ENCODE results near the gene CLCA2. TPM values are rescaled to one million over a fixed set of nuclear protein-coding genes. Genes with fewer than 3 reads are reported as not detected.

Gene CLCA2
- total RNA-seq, 1 donor from 2014 or later = 0.11 TPM

DNA sequence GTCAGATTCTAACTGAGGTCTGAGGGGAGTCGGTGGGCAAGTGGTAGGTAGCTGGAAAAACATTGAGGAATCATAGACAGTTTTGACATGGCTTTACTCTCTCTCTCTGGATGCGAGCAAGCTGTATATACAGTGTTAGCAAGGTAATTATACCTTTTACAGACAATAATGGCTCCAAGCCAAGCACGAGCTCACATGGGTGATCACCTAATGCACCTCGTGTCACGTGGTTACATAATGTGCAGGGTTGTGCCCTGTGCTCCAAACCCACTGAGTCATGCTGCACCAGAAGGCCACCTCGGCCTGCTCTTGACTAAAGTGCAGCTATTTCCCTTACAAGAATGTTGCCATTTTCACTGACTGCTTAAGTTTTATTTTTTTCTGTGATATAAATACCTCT is 7.6 kb upstream of the CLCA2 start:
- H3K27ac Mint-ChIP-seq = no peak overlapping the region
- H3K27me3 Mint-ChIP-seq (ENCODE audit: low read depth) = peaks cover 2% of the 10 kb centered on the region
- no peaks in the 10 kb centered on the region for H3K9me3 Mint-ChIP-seq
- peaks cover 2% of the 10 kb centered on the region for H3K4me1 Mint-ChIP-seq
- TF ChIP-seq CTCF (IDR thresholded peaks at IDR 0.05; ENCODE audit: unreplicated experiment) = no peak
- no peak overlapping the region for H3K4me3 Mint-ChIP-seq
- DNase-seq (ENCODE audit: low spot score in 2 of 2, unreplicated experiment in 2 of 2) = no peak
- H3K36me3 Mint-ChIP-seq = no peaks in the 10 kb centered on the region

DNA sequence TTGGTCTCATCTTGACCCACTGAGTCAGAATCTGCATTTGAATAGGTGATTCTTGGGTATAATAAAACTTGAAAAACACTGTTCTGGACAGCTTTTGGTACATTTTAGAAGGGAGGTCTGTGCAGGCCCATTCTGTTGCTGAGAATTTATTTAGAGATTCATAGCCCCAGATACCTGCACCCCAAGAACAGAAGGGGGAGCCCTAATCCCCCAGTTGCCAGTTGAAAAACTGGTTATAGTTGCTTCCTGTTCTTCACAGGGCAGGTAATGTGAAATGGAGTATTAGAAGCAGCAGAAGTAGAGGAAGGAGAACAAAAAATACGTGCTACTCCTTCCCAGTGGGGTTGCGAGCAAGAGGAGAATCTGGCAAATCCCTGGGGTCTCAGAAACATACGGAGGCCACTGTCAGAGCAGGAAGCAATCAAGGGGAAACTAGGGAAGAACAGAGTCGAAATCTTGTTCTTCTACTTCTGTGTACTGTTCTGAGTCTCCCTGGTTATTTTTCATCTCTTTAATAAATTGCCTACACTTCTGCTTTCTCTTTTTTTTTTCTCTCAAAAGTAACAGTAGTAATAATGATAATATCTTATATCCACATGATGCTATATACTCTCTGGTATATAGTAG is 4.6 kb upstream of the CLCA2 start:
- no peak for TF ChIP-seq CTCF (IDR thresholded peaks at IDR 0.05; ENCODE audit: unreplicated experiment)
- Mint-ChIP-seq H3K27me3 (ENCODE audit: low read depth) (peaks cover under 1% of the 10 kb centered on the region), H3K4me3 (no peak overlapping the region), H3K9me3 (no peaks in the 10 kb centered on the region), H3K27ac (no peak overlapping the region), H3K36me3 (no peaks in the 10 kb centered on the region), H3K4me1 (peaks cover 2% of the 10 kb centered on the region)
- no peak for DNase-seq (ENCODE audit: low spot score in 2 of 2, unreplicated experiment in 2 of 2)

DNA sequence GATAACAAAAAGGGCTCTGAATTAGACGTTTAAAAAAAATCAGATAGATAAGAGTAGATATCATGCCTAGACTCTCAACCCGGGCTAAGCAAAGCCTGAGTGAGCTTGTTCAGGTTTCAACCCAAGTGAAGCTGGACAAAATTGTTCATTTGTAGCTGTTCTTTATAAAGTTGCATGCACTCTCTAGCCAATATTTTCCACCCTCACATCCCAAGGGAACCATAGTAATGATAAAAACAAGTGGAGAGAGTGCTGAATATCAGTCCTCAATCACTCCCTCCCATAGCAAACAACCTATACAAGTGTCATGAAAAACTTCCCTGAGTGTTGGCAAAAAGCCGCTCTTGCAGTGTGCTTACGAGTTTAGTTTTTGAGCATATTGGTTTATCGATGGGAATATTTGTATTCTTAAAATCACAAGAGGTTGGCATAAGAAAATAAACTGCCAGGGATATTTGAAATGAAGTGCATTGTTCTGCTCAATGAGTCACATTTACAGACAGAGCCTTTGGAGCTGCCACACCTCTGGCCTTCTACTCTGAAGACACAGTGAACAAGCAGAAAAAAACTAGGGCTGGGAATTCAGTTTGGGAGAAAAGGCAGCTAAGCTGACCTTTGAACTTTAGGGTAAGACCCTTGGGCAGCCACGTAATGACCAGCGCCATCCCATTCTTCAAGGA is 2.2 kb upstream of the CLCA2 start:
- H3K27me3 Mint-ChIP-seq (ENCODE audit: low read depth) = peaks cover 9% of the 10 kb centered on the region
- H3K27ac Mint-ChIP-seq = no peak overlapping the region
- no peaks in the 10 kb centered on the region for H3K9me3 Mint-ChIP-seq
- DNase-seq (ENCODE audit: low spot score in 2 of 2, unreplicated experiment in 2 of 2) = no peak
- H3K36me3 Mint-ChIP-seq = no peaks in the 10 kb centered on the region
- peaks cover 2% of the 10 kb centered on the region for H3K4me1 Mint-ChIP-seq
- no peak overlapping the region for H3K4me3 Mint-ChIP-seq
- no peak for TF ChIP-seq CTCF (IDR thresholded peaks at IDR 0.05; ENCODE audit: unreplicated experiment)

DNA sequence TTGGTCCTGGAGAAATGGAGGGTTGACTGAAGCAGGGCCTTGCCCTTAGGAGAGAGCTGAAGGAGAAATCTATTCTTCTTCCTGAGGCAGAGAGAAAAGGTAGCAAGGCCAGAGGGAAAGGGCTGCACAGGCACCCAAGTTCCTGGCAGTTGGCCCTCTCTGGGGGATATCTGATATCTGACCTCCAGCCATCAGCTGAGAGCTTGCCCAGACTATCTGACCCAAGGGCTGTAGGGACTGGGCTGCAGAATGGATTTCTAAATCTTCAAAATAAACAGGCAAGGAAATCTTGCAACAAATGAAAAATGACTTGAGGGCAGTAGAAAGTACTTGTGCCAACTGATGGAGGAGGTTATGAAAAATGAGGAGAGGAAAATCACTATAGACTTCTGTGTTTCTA is 498 bp upstream of the CLCA2 start:
- Mint-ChIP-seq H3K36me3 (no peaks in the 10 kb centered on the region), H3K27me3 (ENCODE audit: low read depth) (peaks cover 9% of the 10 kb centered on the region), H3K9me3 (no peaks in the 10 kb centered on the region), H3K4me1 (peaks cover 2% of the 10 kb centered on the region), H3K4me3 (no peak overlapping the region), H3K27ac (no peak overlapping the region)
- no peak for TF ChIP-seq CTCF (IDR thresholded peaks at IDR 0.05; ENCODE audit: unreplicated experiment)
- DNase-seq (ENCODE audit: low spot score in 2 of 2, unreplicated experiment in 2 of 2) = no peak

- no peak for DNase-seq (ENCODE audit: low spot score in 2 of 2, unreplicated experiment in 2 of 2)
- Mint-ChIP-seq H3K9me3 (no peaks in the 10 kb centered on the region), H3K27me3 (ENCODE audit: low read depth) (peaks cover 22% of the 10 kb centered on the region)
Measured at GRCh38 chr1:86429122-86429725, 5.3 kb downstream of the CLCA2 start.

More at GRCh38 chr1:86429122-86429725, 5.3 kb downstream of the CLCA2 start:
- Mint-ChIP-seq H3K4me3 (no peak overlapping the region), H3K36me3 (no peaks in the 10 kb centered on the region), H3K4me1 (no peaks in the 10 kb centered on the region), H3K27ac (no peak overlapping the region)
- no peak for TF ChIP-seq CTCF (IDR thresholded peaks at IDR 0.05; ENCODE audit: unreplicated experiment)

All from mesothelial cell of epicardium (in vitro differentiated cells).